GM23338 (cell line): ENCODE measurements around the gene IFI27. TPM values are rescaled to one million over a fixed set of nuclear protein-coding genes. Genes with fewer than 3 reads are reported as not detected.

ENCODE experiments used
- ATAC-seq: fragments of 200-7000 bp; cut with Tn5 transposase; 3 replicates; pipeline ENCODE4 v1.9.1; 2020
- DNase-seq: peaks from one replicate; pipeline ENCODE4 v3.0.0-alpha.2; 2015; ENCODE audit warnings: low spot score
- H2AFZ ChIP-seq: fragments of 200-600 bp; sonication (generic); 2 replicates; pipeline ENCODE4 v1.8.0; 2016; ENCODE audit warnings: antibody characterized with exemption, mild to moderate bottlenecking, moderate library complexity
- H3F3A ChIP-seq: fragments of 200-600 bp; sonication (generic); replicated peaks from 2 replicates; pipeline ENCODE4 v1.8.0; 2017; ENCODE audit warnings: antibody characterized with exemption, mixed run types, low read depth
- H3K27ac ChIP-seq: fragments of 200-600 bp; sonication (generic); 2 replicates; pipeline ENCODE4 v1.6.1; 2016; ENCODE audit warnings: low read depth
- H3K27me3 ChIP-seq: fragments of 200-600 bp; sonication (generic); 2 replicates; pipeline ENCODE4 v1.8.0; 2016; ENCODE audit warnings: mild to moderate bottlenecking, mixed run types, moderate library complexity; ENCODE audit not compliant: insufficient read depth
- H3K36me3 ChIP-seq: fragments of 200-600 bp; sonication (generic); 2 replicates; pipeline ENCODE4 v1.8.0; 2016; ENCODE audit warnings: mild to moderate bottlenecking; ENCODE audit not compliant: insufficient read depth
- H3K4me1 ChIP-seq: fragments of 200-600 bp; sonication (generic); 2 replicates; pipeline ENCODE4 v1.8.0; 2016; ENCODE audit warnings: mild to moderate bottlenecking, moderate library complexity; ENCODE audit not compliant: insufficient read depth
- H3K4me2 ChIP-seq: fragments of 200-600 bp; sonication (generic); 2 replicates; pipeline ENCODE4 v1.7.1; 2017; ENCODE audit warnings: mixed run types
- H3K4me3 ChIP-seq: fragments of 200-600 bp; sonication (generic); 2 replicates; pipeline ENCODE4 v1.6.1; 2016; ENCODE audit warnings: mixed run types
- H3K79me2 ChIP-seq: fragments of 200-600 bp; sonication (generic); replicated peaks from 2 replicates; pipeline ENCODE4 v1.8.0; 2017; ENCODE audit warnings: mild to moderate bottlenecking; ENCODE audit not compliant: insufficient read depth
- H3K9me2 ChIP-seq: fragments of 200-600 bp; sonication (generic); 2 replicates; pipeline ENCODE4 v1.8.0; 2017; ENCODE audit not compliant: insufficient read depth
- H4K20me1 ChIP-seq: fragments of 200-600 bp; sonication (generic); replicated peaks from 2 replicates; pipeline ENCODE4 v1.8.0; 2017; ENCODE audit warnings: mild to moderate bottlenecking; ENCODE audit not compliant: insufficient read depth
- H3K27ac Mint-ChIP-seq: 2 replicates; pipeline ENCODE4 v1.8.0; 2020; ENCODE audit warnings: inconsistent platforms, mild to moderate bottlenecking, moderate library complexity, mixed read lengths
- H3K27me3 Mint-ChIP-seq: 3 replicates; pipeline ENCODE4 v1.8.0; 2022; ENCODE audit warnings: low read depth, mild to moderate bottlenecking, moderate library complexity, mixed read lengths, inconsistent platforms; ENCODE audit not compliant: insufficient read depth, poor library complexity
- H3K36me3 Mint-ChIP-seq: 3 replicates; pipeline ENCODE4 v1.8.0; 2021; ENCODE audit warnings: low read depth, mild to moderate bottlenecking, inconsistent platforms, moderate library complexity, mixed read lengths
- H3K4me1 Mint-ChIP-seq: 3 replicates; pipeline ENCODE4 v1.8.0; 2020; ENCODE audit warnings: mild to moderate bottlenecking, inconsistent platforms, mixed read lengths
- H3K4me3 Mint-ChIP-seq: 3 replicates; pipeline ENCODE4 v1.8.0; 2021; ENCODE audit warnings: moderate library complexity, mild to moderate bottlenecking, inconsistent platforms, mixed read lengths
- H3K9me3 Mint-ChIP-seq: 3 replicates; pipeline ENCODE4 v1.8.0; 2020; ENCODE audit warnings: moderate library complexity, mild to moderate bottlenecking, inconsistent platforms, mixed read lengths
- CREB1 ChIP-seq: fragments of 250-450 bp; sonication (Bioruptor Pico); IDR thresholded peaks from 2 replicates; pipeline ENCODE4 v1.5.0; 2020; ENCODE audit warnings: low read depth, mild to moderate bottlenecking, moderate library complexity
- EZH2 ChIP-seq: fragments of 200-600 bp; sonication (generic); IDR thresholded peaks from one replicate; pipeline ENCODE4 v1.8.0; 2017; ENCODE audit warnings: antibody characterized with exemption, mild to moderate bottlenecking, low read depth; ENCODE audit not compliant: unreplicated experiment
- EZH2phosphoT487 ChIP-seq: fragments of 200-600 bp; sonication (generic); IDR thresholded peaks from one replicate; pipeline ENCODE4 v1.8.1; 2018; ENCODE audit warnings: antibody characterized with exemption; ENCODE audit not compliant: unreplicated experiment
- JUNB ChIP-seq: IDR thresholded peaks from one replicate; pipeline ENCODE4 v1.6.1; 2016; ENCODE audit warnings: antibody characterized with exemption; ENCODE audit not compliant: unreplicated experiment
- NANOG ChIP-seq: IDR thresholded peaks from 2 replicates; pipeline ENCODE4 v1.6.1; 2016; ENCODE audit warnings: antibody characterized with exemption, borderline replicate concordance
- POLR2AphosphoS5 ChIP-seq: IDR thresholded peaks from 2 replicates; pipeline ENCODE4 v1.6.1; 2016; ENCODE audit warnings: antibody characterized with exemption, low read depth
- STAT1 ChIP-seq: IDR thresholded peaks from one replicate; pipeline ENCODE4 v1.6.1; 2016; ENCODE audit warnings: antibody characterized with exemption; ENCODE audit not compliant: unreplicated experiment
- ZNF114 ChIP-seq: fragments of 250-450 bp; sonication (Bioruptor Pico); IDR thresholded peaks from 2 replicates; pipeline ENCODE4 v1.5.0; 2020; ENCODE audit warnings: mild to moderate bottlenecking, moderate library complexity
- ZNF331 ChIP-seq: fragments of 250-450 bp; sonication (Bioruptor Pico); IDR thresholded peaks from 2 replicates; pipeline ENCODE4 v1.5.0; 2020; ENCODE audit warnings: low read depth, mild to moderate bottlenecking, moderate library complexity
- polyA plus RNA-seq: library from polyadenylated mRNA; unstranded; fragments of >200 nt; fragmentation: Nextera tagmentation; extraction: Ambion mirVana; gene quantifications from 2 replicates; pipeline ENCODE4 v1.2.1, GENCODE V29; 2016
- total RNA-seq: library from RNA; depleted of rRNA; stranded (reverse); fragments of >200 nt; shearing (Covaris generic); gene quantifications from 2 replicates; pipeline ENCODE4 v1.2.3, GENCODE V29; 2014
- TF ChIP-seq, protein P1 (sequence below): fragments of 250-450 bp; sonication (Bioruptor Pico); IDR thresholded peaks from 2 replicates; pipeline ENCODE4 v1.5.0; 2020; ENCODE audit warnings: mild to moderate bottlenecking, moderate library complexity
- TF ChIP-seq, protein P2 (sequence below): IDR thresholded peaks from one replicate; pipeline ENCODE4 v1.6.1; 2018; ENCODE audit warnings: antibody characterized with exemption; ENCODE audit not compliant: unreplicated experiment
- TF ChIP-seq, protein P3 (sequence below): IDR thresholded peaks from 2 replicates; pipeline ENCODE4 v1.6.1; 2016; ENCODE audit warnings: antibody characterized with exemption
- TF ChIP-seq, protein P4 (sequence below), 2 experiments: fragments of 200-600 bp in 1 of 2; sonication (generic) in 1 of 2; conservative IDR thresholded peaks; 2 replicates each; pipeline versions ENCODE4 v1.5.1 to v1.6.1; 2016 to 2017; ENCODE audit warnings: antibody characterized with exemption in 2 of 2, low read depth in 2 of 2, mild to moderate bottlenecking in 2 of 2, moderate library complexity in 1 of 2

Gene IFI27
- total and polyA plus RNA-seq, 2 experiments from 2014 or later = 0.49 to 1.2 TPM

DNA sequence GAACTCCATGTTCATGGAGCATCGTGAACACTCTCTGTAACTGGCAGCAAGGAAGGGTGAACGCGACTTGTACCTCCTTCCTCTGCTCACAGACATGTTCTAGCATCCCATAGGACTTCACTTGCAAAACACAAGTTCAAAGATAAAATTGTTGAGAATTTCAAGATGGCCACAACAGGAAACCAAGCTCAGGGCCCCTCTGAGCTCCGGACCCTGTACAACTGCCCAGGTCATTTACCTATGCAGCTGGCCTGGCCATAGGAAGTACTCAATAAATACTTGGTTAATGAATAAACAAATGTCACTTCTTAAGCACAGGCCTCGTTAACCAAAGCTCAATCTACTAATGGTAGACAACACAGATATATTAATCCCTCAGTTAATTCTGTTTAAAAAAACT lies 51.9 kb downstream of the IFI27 start:
- TF ChIP-seq ZNF114 (no peak), NANOG (no peak), POLR2AphosphoS5 (no peak), CREB1 (CRISPR knock-in tag) (no peak), JUNB (no peak), EZH2phosphoT487 (no peak), EZH2 (no peak), STAT1 (no peak), ZNF331 (CRISPR knock-in tag) (no peak)
- TF ChIP-seq, protein P1, sequence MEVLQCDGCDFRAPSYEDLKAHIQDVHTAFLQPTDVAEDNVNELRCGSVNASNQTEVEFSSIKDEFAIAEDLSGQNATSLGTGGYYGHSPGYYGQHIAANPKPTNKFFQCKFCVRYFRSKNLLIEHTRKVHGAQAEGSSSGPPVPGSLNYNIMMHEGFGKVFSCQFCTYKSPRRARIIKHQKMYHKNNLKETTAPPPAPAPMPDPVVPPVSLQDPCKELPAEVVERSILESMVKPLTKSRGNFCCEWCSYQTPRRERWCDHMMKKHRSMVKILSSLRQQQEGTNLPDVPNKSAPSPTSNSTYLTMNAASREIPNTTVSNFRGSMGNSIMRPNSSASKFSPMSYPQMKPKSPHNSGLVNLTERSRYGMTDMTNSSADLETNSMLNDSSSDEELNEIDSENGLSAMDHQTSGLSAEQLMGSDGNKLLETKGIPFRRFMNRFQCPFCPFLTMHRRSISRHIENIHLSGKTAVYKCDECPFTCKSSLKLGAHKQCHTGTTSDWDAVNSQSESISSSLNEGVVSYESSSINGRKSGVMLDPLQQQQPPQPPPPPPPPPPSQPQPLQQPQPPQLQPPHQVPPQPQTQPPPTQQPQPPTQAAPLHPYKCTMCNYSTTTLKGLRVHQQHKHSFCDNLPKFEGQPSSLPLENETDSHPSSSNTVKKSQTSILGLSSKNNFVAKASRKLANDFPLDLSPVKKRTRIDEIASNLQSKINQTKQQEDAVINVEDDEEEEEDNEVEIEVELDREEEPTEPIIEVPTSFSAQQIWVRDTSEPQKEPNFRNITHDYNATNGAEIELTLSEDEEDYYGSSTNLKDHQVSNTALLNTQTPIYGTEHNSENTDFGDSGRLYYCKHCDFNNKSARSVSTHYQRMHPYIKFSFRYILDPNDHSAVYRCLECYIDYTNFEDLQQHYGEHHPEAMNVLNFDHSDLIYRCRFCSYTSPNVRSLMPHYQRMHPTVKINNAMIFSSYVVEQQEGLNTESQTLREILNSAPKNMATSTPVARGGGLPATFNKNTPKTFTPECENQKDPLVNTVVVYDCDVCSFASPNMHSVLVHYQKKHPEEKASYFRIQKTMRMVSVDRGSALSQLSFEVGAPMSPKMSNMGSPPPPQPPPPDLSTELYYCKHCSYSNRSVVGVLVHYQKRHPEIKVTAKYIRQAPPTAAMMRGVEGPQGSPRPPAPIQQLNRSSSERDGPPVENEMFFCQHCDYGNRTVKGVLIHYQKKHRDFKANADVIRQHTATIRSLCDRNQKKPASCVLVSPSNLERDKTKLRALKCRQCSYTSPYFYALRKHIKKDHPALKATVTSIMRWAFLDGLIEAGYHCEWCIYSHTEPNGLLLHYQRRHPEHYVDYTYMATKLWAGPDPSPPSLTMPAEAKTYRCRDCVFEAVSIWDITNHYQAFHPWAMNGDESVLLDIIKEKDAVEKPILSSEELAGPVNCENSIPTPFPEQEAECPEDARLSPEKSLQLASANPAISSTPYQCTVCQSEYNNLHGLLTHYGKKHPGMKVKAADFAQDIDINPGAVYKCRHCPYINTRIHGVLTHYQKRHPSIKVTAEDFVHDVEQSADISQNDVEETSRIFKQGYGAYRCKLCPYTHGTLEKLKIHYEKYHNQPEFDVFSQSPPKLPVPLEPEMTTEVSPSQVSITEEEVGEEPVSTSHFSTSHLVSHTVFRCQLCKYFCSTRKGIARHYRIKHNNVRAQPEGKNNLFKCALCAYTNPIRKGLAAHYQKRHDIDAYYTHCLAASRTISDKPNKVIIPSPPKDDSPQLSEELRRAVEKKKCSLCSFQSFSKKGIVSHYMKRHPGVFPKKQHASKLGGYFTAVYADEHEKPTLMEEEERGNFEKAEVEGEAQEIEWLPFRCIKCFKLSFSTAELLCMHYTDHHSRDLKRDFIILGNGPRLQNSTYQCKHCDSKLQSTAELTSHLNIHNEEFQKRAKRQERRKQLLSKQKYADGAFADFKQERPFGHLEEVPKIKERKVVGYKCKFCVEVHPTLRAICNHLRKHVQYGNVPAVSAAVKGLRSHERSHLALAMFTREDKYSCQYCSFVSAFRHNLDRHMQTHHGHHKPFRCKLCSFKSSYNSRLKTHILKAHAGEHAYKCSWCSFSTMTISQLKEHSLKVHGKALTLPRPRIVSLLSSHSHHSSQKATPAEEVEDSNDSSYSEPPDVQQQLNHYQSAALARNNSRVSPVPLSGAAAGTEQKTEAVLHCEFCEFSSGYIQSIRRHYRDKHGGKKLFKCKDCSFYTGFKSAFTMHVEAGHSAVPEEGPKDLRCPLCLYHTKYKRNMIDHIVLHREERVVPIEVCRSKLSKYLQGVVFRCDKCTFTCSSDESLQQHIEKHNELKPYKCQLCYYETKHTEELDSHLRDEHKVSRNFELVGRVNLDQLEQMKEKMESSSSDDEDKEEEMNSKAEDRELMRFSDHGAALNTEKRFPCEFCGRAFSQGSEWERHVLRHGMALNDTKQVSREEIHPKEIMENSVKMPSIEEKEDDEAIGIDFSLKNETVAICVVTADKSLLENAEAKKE (CRISPR knock-in tag) = no peak
- TF ChIP-seq, protein P2, sequence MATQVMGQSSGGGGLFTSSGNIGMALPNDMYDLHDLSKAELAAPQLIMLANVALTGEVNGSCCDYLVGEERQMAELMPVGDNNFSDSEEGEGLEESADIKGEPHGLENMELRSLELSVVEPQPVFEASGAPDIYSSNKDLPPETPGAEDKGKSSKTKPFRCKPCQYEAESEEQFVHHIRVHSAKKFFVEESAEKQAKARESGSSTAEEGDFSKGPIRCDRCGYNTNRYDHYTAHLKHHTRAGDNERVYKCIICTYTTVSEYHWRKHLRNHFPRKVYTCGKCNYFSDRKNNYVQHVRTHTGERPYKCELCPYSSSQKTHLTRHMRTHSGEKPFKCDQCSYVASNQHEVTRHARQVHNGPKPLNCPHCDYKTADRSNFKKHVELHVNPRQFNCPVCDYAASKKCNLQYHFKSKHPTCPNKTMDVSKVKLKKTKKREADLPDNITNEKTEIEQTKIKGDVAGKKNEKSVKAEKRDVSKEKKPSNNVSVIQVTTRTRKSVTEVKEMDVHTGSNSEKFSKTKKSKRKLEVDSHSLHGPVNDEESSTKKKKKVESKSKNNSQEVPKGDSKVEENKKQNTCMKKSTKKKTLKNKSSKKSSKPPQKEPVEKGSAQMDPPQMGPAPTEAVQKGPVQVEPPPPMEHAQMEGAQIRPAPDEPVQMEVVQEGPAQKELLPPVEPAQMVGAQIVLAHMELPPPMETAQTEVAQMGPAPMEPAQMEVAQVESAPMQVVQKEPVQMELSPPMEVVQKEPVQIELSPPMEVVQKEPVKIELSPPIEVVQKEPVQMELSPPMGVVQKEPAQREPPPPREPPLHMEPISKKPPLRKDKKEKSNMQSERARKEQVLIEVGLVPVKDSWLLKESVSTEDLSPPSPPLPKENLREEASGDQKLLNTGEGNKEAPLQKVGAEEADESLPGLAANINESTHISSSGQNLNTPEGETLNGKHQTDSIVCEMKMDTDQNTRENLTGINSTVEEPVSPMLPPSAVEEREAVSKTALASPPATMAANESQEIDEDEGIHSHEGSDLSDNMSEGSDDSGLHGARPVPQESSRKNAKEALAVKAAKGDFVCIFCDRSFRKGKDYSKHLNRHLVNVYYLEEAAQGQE = no peak
- TF ChIP-seq, protein P3, sequence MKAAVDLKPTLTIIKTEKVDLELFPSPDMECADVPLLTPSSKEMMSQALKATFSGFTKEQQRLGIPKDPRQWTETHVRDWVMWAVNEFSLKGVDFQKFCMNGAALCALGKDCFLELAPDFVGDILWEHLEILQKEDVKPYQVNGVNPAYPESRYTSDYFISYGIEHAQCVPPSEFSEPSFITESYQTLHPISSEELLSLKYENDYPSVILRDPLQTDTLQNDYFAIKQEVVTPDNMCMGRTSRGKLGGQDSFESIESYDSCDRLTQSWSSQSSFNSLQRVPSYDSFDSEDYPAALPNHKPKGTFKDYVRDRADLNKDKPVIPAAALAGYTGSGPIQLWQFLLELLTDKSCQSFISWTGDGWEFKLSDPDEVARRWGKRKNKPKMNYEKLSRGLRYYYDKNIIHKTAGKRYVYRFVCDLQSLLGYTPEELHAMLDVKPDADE = no peak
- TF ChIP-seq, protein P4, sequence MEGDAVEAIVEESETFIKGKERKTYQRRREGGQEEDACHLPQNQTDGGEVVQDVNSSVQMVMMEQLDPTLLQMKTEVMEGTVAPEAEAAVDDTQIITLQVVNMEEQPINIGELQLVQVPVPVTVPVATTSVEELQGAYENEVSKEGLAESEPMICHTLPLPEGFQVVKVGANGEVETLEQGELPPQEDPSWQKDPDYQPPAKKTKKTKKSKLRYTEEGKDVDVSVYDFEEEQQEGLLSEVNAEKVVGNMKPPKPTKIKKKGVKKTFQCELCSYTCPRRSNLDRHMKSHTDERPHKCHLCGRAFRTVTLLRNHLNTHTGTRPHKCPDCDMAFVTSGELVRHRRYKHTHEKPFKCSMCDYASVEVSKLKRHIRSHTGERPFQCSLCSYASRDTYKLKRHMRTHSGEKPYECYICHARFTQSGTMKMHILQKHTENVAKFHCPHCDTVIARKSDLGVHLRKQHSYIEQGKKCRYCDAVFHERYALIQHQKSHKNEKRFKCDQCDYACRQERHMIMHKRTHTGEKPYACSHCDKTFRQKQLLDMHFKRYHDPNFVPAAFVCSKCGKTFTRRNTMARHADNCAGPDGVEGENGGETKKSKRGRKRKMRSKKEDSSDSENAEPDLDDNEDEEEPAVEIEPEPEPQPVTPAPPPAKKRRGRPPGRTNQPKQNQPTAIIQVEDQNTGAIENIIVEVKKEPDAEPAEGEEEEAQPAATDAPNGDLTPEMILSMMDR (conservative IDR thresholded peaks at IDR 0.05; ENCODE audit: low read depth in 2 of 2) = no peak
- no peak overlapping the region for H3K4me3 Mint-ChIP-seq
- H3K27ac Mint-ChIP-seq = no peak overlapping the region
- Histone ChIP-seq H2AFZ (0 out of 2 replicates have a peak overlapping the region, but pooled peaks have one; percentile 1), H3K27me3 (peaks cover 11% of the 10 kb centered on the region), H4K20me1 (no peaks in the 10 kb centered on the region), H3K4me1 (peaks cover 17% of the 10 kb centered on the region), H3F3A (no peaks in the 10 kb centered on the region), H3K4me2 (no peak overlapping the region), H3K36me3 (no peaks in the 10 kb centered on the region), H3K79me2 (no peaks in the 10 kb centered on the region), H3K4me3 (no peak overlapping the region), H3K27ac (no peak overlapping the region), H3K9me2 (no peaks in the 10 kb centered on the region)
- no peaks in the 10 kb centered on the region for H3K36me3 Mint-ChIP-seq
- no peaks in the 10 kb centered on the region for H3K9me3 Mint-ChIP-seq
- DNase-seq (no peak), ATAC-seq (no peak)
- peaks cover 25% of the 10 kb centered on the region for H3K4me1 Mint-ChIP-seq
- peaks cover 10% of the 10 kb centered on the region for H3K27me3 Mint-ChIP-seq
